ENCODE data around the gene HECTD3.

DNA sequence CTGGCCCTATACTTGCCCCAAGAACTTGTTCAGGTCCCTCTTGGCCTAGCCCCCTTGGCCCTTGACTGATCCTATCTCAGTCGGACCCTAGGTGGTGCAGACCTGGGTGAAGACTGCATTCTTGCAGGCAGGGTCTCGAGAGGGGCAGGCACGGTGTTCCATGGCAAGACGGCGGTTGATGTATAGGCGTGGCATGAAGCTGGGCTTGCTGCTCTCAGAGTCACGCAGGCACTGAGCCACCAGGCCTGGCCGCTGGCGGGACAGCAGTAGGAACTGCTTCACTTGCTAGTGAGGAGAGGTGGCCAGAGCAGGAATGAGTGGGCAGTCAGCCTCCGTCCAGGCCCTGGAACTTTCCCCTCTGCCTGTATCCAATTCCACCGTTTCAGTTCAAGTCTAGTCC is 3.8 kb downstream of the HECTD3 start:
- TF ChIP-seq POLR2AphosphoS5 (IDR thresholded peaks at IDR 0.05; ENCODE audit: low read depth, low read length): no peak
- TF ChIP-seq PAX5 (IDR thresholded peaks at IDR 0.05; ENCODE audit: insufficient read depth, low read length, severe bottlenecking): no peak
- TF ChIP-seq POLR2A (IDR thresholded peaks at IDR 0.05; ENCODE audit: low read depth, low read length): no peak
- no peak for TF ChIP-seq SPI1 (IDR thresholded peaks at IDR 0.05; ENCODE audit: low read depth, low read length)
- no peak for TF ChIP-seq TAF1 (IDR thresholded peaks at IDR 0.05; ENCODE audit: low read depth, low read length)
- no peak for TF ChIP-seq POU2F2 (IDR thresholded peaks at IDR 0.05; ENCODE audit: low read depth, low read length)
